ENCODE measurements around the gene POC1A. TPM values are rescaled to one million over a fixed set of nuclear protein-coding genes. Genes with fewer than 3 reads are reported as not detected.

POC1A gene
- total and polyA plus RNA-seq, 10 of the 15 experiments (the other 5 are each of a cell fraction or from before 2014, with no cell fraction given): 8.5 to 49.8 (median 23.5) TPM

DNA sequence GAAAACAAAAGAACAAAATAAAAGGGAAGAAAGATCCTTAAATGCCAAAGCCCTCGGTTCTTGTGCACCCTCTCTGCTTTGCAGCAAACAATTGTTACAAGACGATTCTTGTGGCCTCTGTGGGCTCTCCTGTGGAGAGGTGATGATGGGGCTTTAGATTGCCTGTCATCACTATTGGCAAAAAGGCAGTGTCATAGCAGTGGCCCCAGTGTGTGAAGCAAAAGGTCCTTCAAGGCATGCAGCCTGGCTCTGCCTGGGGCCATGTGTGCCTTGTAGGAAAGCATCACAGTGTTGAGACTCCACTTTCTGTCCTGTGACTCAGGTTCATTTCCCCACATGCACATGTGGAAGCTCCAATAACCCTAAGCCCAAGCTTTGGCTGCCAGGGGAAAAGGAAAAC, 43.7 kb downstream of the POC1A start:
- no peak overlapping the region for H3K9ac ChIP-seq (ENCODE audit: control insufficient read depth, insufficient read depth, low read length)
- no peak overlapping the region for H3K4me3 ChIP-seq
- DNase-seq (ENCODE audit: low read depth, low spot score) (no peak), ATAC-seq (no peak), FAIRE-seq (no peak)
- TF ChIP-seq, protein P1, sequence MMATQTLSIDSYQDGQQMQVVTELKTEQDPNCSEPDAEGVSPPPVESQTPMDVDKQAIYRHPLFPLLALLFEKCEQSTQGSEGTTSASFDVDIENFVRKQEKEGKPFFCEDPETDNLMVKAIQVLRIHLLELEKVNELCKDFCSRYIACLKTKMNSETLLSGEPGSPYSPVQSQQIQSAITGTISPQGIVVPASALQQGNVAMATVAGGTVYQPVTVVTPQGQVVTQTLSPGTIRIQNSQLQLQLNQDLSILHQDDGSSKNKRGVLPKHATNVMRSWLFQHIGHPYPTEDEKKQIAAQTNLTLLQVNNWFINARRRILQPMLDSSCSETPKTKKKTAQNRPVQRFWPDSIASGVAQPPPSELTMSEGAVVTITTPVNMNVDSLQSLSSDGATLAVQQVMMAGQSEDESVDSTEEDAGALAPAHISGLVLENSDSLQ (IDR thresholded peaks at IDR 0.05): no peak
- TF ChIP-seq STAT1 (conservative IDR thresholded peaks at IDR 0.05) (no peak), NFXL1 (IDR thresholded peaks at IDR 0.05; ENCODE audit: borderline replicate concordance) (no peak), STAT3 (IDR thresholded peaks at IDR 0.05; ENCODE audit: low read depth, low read length) (no peak), MXI1 (IDR thresholded peaks at IDR 0.05; ENCODE audit: low read depth, low read length) (no peak), BRCA1 (IDR thresholded peaks at IDR 0.05; ENCODE audit: low read depth, low read length) (no peak), CTCF (IDR thresholded peaks at IDR 0.05 in 2 of 3, conservative IDR thresholded peaks at IDR 0.05 in 1 of 3; ENCODE audit: control insufficient read depth in 2 of 3, extremely low read depth in 1 of 3, insufficient read depth in 1 of 3, low read depth in 3 of 3, low read length in 3 of 3) (no peak), NKRF (conservative IDR thresholded peaks at IDR 0.05) (no peak), TCF7 (IDR thresholded peaks at IDR 0.05; ENCODE audit: borderline replicate concordance) (no peak), PAX8 (IDR thresholded peaks at IDR 0.05) (no peak), MAX (IDR thresholded peaks at IDR 0.05; ENCODE audit: low read depth, low read length) (no peak), SMAD1 (IDR thresholded peaks at IDR 0.05; ENCODE audit: low read depth, partially characterized antibody) (no peak), USF2 (IDR thresholded peaks at IDR 0.05; ENCODE audit: borderline replicate concordance, low read depth, low read length) (no peak)
- H2AFZ ChIP-seq (ENCODE audit: control insufficient read depth, low read depth, low read length): no peak overlapping the region
- BruUV-seq (replicated peaks): no TSS peak
- no peaks in the 10 kb centered on the region for H3K27me3 ChIP-seq (replicated peaks in 1 of 2; ENCODE audit: control insufficient read depth in 2 of 2, insufficient read depth in 2 of 2, low read length in 1 of 2)
- ChIA-PET SMC1A (ENCODE audit: uncharacterized antibody, unreplicated experiment) (interaction anchor here (1.0 to 1.1 kb wide), 2 partner anchors 41 to 109 kb away, joined by 3 read pairs; no protein-coding TSS in a partner anchor), RAD21 (ENCODE audit: unreplicated experiment) (interaction anchor here (0.9 to 3.1 kb wide), 2 partner anchors 57 to 107 kb away, joined by 3 to 16 read pairs; no protein-coding TSS in a partner anchor), CTCF (interaction anchor here (0.6 to 3.5 kb wide), 5 partner anchors 11 to 114 kb away, joined by 3 to 19 read pairs (median 17); partner anchors contain the start of gene RPL29), POLR2A (interaction anchor here (0.6 kb wide), 1 partner anchor 60 kb away, joined by 4 read pairs; no protein-coding TSS in a partner anchor)
- H3K79me2 ChIP-seq (ENCODE audit: control insufficient read depth, insufficient read depth, low read length): no peaks in the 10 kb centered on the region
- H3K36me3 ChIP-seq (ENCODE audit: control insufficient read depth in 2 of 2, insufficient read depth in 2 of 2, low read length in 1 of 2): peaks cover 3 to 8% of the 10 kb centered on the region in 2 experiments; a peak in 3 of 4 replicates
- no peaks in the 10 kb centered on the region for H3K4me1 ChIP-seq (ENCODE audit: control insufficient read depth, insufficient read depth, low read length)
- H4K20me1 ChIP-seq (ENCODE audit: control insufficient read depth, insufficient read depth): no peaks in the 10 kb centered on the region
- no peak overlapping the region for H3K4me2 ChIP-seq (ENCODE audit: control insufficient read depth, insufficient read depth)
- H3K27ac ChIP-seq (ENCODE audit: control insufficient read depth, insufficient read depth): no peak overlapping the region
- in situ Hi-C loops (cut with MboI) (no loop called here), intact Hi-C loops (cut with micrococcal nuclease; ENCODE audit: unreplicated experiment) (no loop called here)
- no peaks in the 10 kb centered on the region for H3K9me3 ChIP-seq (replicated peaks; ENCODE audit: control insufficient read depth, insufficient read depth, low read length)
- WGBS (ENCODE audit: insufficient coverage, insufficient replicate concordance, low lambda C conversion rate, missing lambda C conversion rate): 98% methylated on average over 2 of the region's 2 CpGs

Data from GM12878 (cell line).